Measurements from ENCODE around the gene POU2AF1.

The POU2AF1 gene

DNA sequence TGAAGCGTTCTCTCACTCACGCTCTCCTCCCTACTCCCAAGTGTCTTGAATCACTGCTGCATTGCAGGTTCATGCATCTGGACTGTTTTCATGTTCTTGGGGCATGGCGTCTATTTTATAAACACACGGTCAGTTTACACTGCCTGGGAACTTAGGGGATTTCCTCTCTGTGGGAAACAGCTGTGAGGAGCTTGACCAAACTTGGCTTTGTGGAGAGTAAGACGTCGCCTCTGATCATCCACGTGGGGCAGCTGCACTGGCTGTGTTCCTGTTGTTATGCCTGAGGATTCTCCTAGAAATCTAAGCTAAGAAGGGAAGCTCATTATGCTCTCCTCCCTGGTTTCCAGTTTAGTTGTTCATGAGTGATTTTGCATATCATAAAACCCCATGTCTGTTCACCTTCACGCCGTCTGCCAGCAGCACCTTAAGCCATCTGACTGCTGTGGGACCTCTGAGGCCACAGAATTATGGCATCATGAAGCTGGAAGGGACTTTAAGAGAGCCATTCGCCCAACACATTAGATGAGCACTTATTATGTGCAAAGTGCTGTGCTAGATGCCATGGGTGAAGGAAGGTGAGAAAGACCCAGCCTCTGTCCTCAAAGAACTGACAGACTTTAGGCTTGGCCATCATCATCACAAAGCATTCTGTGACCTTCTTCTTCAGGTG is 38.8 kb upstream of the POU2AF1 start:
- no peak overlapping the region for H3K27ac ChIP-seq (ENCODE audit: low read depth, low read length)
- H3K4me1 ChIP-seq (ENCODE audit: control insufficient read depth, insufficient read depth, low read length): no peaks in the 10 kb centered on the region
- H3K9ac ChIP-seq (ENCODE audit: low read length): no peak overlapping the region
- no peaks in the 10 kb centered on the region for H3K9me3 ChIP-seq (ENCODE audit: control insufficient read depth, insufficient read depth, low read depth, low read length)
- H3K4me3 ChIP-seq (ENCODE audit: low read depth, low read length): no peak overlapping the region
- no peaks in the 10 kb centered on the region for H3K36me3 ChIP-seq (ENCODE audit: control insufficient read depth, insufficient read depth, low read length)
- H3K27me3 ChIP-seq (ENCODE audit: control insufficient read depth, insufficient read depth, low read length): no peaks in the 10 kb centered on the region

DNA sequence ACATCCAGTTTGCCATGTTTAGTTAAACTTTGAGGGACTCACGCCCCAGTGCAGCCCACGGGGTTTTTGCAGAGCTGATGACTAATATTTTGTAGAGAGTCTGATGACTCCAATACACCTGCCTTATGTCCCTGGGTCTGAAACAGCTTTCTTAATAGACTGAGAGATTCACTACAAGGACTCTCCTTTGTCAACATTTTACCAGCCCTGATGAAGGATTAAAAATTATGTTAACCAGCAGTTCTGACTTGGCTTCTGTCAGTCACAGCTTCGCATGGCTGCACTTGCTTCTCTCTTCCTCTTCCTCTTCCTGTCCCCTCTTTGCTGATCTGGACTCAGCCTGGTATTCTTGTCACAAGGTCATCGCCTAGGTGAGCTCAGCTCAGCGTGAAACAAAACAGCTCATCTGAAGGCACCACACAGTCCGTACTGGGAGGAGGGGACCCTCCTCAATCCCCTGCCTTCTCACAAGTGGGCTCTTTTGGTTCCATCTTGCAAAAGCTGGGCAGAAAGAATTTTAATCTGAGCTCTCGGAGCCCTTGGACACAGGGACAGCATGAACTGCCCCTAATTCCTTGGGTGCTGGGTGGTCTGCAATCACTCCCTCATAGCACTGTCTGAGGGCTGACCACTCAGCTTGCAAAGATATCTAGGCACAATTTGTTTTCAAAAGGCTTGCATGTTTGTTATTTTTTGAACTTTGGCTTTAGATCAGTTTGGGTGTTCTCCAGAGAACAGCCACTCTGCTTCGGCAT is 38.1 kb upstream of the POU2AF1 start:
- H3K9ac ChIP-seq (ENCODE audit: low read length): no peak overlapping the region
- no peak overlapping the region for H3K27ac ChIP-seq (ENCODE audit: low read depth, low read length)
- no peaks in the 10 kb centered on the region for H3K9me3 ChIP-seq (ENCODE audit: control insufficient read depth, insufficient read depth, low read depth, low read length)
- no peak overlapping the region for H3K4me3 ChIP-seq (ENCODE audit: low read depth, low read length)
- no peaks in the 10 kb centered on the region for H3K27me3 ChIP-seq (ENCODE audit: control insufficient read depth, insufficient read depth, low read length)
- H3K36me3 ChIP-seq (ENCODE audit: control insufficient read depth, insufficient read depth, low read length): no peaks in the 10 kb centered on the region
- H3K4me1 ChIP-seq (ENCODE audit: control insufficient read depth, insufficient read depth, low read length): no peaks in the 10 kb centered on the region

DNA sequence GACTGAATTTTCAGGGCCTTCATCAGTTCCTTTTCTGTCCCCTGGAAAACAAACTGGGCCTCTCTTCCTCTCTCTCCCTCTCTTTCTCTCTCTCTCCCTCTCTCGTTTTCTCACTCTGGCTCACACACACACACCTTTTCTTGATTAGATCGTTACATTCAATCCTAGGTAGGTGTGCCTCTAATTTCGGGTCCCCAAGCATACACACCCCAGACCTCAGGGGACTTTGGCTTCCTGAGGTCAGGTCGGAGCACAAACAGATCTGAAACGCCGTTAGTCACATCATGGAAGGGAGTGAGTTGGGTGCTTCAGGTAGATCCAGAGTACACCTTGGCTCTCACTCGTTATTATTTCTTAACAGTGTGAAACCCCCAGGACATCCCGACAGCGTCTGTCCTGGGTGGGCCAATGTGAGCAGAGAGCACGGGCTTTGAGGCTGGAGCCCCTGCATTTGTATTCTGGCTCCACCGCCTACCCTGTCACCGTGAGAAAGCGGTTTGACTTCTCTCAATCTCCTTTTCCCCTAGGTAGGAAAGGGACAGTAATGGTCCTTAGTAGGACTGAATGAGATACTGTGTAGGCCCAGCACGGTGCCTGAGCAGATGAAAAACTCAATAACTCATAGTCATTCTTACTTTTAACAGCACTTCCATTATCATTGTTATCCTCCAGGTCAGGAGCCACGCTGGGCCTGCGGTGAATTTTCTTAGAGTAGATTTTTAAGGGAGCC is 37.3 kb upstream of the POU2AF1 start:
- H3K27me3 ChIP-seq (ENCODE audit: control insufficient read depth, insufficient read depth, low read length): no peaks in the 10 kb centered on the region
- H3K4me1 ChIP-seq (ENCODE audit: control insufficient read depth, insufficient read depth, low read length): no peaks in the 10 kb centered on the region
- no peaks in the 10 kb centered on the region for H3K36me3 ChIP-seq (ENCODE audit: control insufficient read depth, insufficient read depth, low read length)
- no peak overlapping the region for H3K27ac ChIP-seq (ENCODE audit: low read depth, low read length)
- H3K4me3 ChIP-seq (ENCODE audit: low read depth, low read length): no peak overlapping the region
- no peaks in the 10 kb centered on the region for H3K9me3 ChIP-seq (ENCODE audit: control insufficient read depth, insufficient read depth, low read depth, low read length)
- H3K9ac ChIP-seq (ENCODE audit: low read length): no peak overlapping the region

DNA sequence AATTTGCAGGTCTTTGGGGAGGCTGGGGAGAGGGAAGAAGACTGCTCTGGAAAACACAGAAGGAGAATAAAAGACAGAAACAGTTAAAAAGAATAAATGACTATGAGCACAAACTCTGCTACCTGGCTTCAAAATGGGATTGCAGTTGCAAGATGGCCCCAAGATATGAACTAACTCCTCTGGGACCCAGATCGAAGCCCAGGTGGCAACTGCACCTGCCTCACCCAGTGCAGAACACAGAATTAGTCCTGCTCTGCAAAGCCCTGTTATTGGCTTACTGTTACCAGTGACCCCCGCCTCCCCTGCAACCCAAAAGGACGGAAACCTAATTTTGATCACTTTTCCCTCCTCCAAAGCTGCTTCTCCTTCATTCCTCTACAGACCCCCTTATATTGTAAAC is 35.9 kb upstream of the POU2AF1 start:
- H3K9me3 ChIP-seq (ENCODE audit: control insufficient read depth, insufficient read depth, low read depth, low read length): no peaks in the 10 kb centered on the region
- no peak overlapping the region for H3K9ac ChIP-seq (ENCODE audit: low read length)
- H3K27me3 ChIP-seq (ENCODE audit: control insufficient read depth, insufficient read depth, low read length): no peaks in the 10 kb centered on the region
- no peak overlapping the region for H3K27ac ChIP-seq (ENCODE audit: low read depth, low read length)
- H3K36me3 ChIP-seq (ENCODE audit: control insufficient read depth, insufficient read depth, low read length): no peaks in the 10 kb centered on the region
- no peaks in the 10 kb centered on the region for H3K4me1 ChIP-seq (ENCODE audit: control insufficient read depth, insufficient read depth, low read length)
- no peak overlapping the region for H3K4me3 ChIP-seq (ENCODE audit: low read depth, low read length)

DNA sequence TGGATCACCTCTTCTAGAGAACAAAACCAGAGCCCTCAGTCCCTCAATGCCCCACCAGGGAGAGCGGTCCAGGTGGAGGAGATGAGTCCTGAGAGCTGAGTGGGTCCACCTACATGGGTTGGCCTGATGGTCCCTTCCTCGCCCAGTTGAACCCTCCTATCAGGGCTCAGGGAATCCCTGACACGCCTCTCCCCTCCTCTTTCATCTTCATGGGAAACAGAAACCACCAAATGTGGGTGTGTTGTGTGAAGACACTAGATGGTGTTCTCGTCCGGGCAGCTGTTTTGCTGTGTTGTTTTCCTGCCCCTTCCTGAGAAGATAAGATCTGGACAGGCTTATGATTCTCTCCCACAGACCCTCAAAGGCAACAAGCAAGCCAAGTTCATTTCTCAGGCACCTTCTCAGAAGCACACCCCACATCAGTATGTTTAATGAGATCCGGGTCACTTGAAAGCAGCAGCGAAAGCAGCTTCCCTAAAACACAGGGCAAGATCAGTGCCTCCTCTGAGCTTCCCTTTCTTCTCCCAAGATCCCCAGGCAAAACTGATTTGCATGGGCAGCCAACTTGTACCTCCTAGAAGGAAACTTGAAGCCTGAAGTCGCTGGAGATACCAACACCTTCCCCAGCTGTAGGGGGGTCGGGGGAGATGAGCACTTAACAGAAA is 35.3 kb upstream of the POU2AF1 start:
- Histone ChIP-seq H3K36me3 (ENCODE audit: control insufficient read depth, insufficient read depth, low read length) (no peaks in the 10 kb centered on the region), H3K4me3 (ENCODE audit: low read depth, low read length) (no peak overlapping the region)

DNA sequence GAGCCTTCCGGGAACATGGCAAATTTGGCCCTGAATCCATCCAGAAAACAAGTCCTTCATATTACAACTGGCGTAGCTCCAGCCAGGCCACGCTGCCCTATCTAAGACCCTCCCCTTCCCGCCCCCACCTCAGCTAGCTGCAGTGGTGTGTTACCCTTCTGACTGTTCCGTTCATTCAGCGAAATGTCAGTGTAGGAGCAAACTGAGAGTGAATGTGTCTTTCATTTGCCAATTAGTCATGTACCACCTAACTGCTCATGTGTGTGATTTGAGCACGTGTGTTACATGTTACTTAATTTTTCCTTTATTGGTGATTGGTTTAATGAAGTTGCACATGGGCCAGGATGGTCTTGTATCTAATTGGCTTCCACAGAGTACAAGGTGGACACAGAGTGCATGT is 34.8 kb upstream of the POU2AF1 start:
- Histone ChIP-seq H3K4me1 (ENCODE audit: control insufficient read depth, insufficient read depth, low read length) (no peaks in the 10 kb centered on the region), H3K9me3 (ENCODE audit: control insufficient read depth, insufficient read depth, low read depth, low read length) (no peaks in the 10 kb centered on the region), H3K27ac (ENCODE audit: low read depth, low read length) (no peak overlapping the region), H3K4me3 (ENCODE audit: low read depth, low read length) (no peak overlapping the region), H3K36me3 (ENCODE audit: control insufficient read depth, insufficient read depth, low read length) (no peaks in the 10 kb centered on the region), H3K9ac (ENCODE audit: low read length) (no peak overlapping the region), H3K27me3 (ENCODE audit: control insufficient read depth, insufficient read depth, low read length) (no peaks in the 10 kb centered on the region)

More for the DNA sequence above, 35.3 kb upstream of the POU2AF1 start:
- no peak overlapping the region for H3K27ac ChIP-seq (ENCODE audit: low read depth, low read length)
- no peaks in the 10 kb centered on the region for H3K9me3 ChIP-seq (ENCODE audit: control insufficient read depth, insufficient read depth, low read depth, low read length)
- no peaks in the 10 kb centered on the region for H3K27me3 ChIP-seq (ENCODE audit: control insufficient read depth, insufficient read depth, low read length)
- H3K4me1 ChIP-seq (ENCODE audit: control insufficient read depth, insufficient read depth, low read length): no peaks in the 10 kb centered on the region
- no peak overlapping the region for H3K9ac ChIP-seq (ENCODE audit: low read length)

DNA sequence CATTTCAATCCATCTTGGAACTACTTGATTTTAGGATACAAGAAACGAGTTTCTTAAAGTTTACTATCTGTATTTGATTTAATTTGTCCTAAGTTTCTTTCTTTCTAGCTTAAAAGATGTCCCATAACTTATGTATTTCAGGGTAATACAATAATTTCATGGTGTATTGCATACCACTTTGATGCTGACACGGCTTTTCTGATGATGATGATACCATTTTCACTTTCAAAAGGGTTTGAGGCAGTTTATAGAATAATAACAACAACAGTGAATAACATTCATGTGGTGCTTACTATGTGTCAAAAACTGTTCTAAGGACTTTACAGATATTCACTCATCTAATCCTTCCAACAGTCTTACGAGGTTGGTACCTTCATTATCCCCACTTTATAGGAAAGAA is 33.2 kb upstream of the POU2AF1 start:
- Histone ChIP-seq H3K4me1 (ENCODE audit: control insufficient read depth, insufficient read depth, low read length) (no peaks in the 10 kb centered on the region), H3K27ac (ENCODE audit: low read depth, low read length) (no peak overlapping the region), H3K36me3 (ENCODE audit: control insufficient read depth, insufficient read depth, low read length) (no peaks in the 10 kb centered on the region), H3K9me3 (ENCODE audit: control insufficient read depth, insufficient read depth, low read depth, low read length) (no peaks in the 10 kb centered on the region), H3K4me3 (ENCODE audit: low read depth, low read length) (no peak overlapping the region), H3K27me3 (ENCODE audit: control insufficient read depth, insufficient read depth, low read length) (no peaks in the 10 kb centered on the region), H3K9ac (ENCODE audit: low read length) (no peak overlapping the region)

DNA sequence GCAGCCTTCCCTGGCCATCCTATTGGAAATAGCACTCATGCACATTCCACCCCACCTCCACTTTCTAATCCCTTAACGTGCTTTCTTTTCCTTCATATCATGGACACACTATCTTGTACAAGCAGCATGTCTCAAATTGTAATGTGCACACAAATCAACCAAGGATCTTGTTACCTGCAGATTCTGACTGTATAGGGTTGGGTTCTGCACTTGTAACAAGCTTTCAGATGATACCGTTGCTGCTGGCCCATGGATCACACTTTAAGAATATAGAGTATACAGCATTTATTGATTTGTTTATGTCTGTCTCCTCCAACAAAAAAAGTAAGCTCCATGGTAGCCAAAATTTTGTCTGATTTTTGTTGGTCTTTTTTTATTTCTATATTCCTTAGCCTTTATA is 32.4 kb upstream of the POU2AF1 start:
- Histone ChIP-seq H3K27ac (ENCODE audit: low read depth, low read length) (no peak overlapping the region), H3K4me1 (ENCODE audit: control insufficient read depth, insufficient read depth, low read length) (no peaks in the 10 kb centered on the region), H3K4me3 (ENCODE audit: low read depth, low read length) (no peak overlapping the region), H3K36me3 (ENCODE audit: control insufficient read depth, insufficient read depth, low read length) (no peaks in the 10 kb centered on the region), H3K9me3 (ENCODE audit: control insufficient read depth, insufficient read depth, low read depth, low read length) (no peaks in the 10 kb centered on the region), H3K9ac (ENCODE audit: low read length) (no peak overlapping the region), H3K27me3 (ENCODE audit: control insufficient read depth, insufficient read depth, low read length) (no peaks in the 10 kb centered on the region)

DNA sequence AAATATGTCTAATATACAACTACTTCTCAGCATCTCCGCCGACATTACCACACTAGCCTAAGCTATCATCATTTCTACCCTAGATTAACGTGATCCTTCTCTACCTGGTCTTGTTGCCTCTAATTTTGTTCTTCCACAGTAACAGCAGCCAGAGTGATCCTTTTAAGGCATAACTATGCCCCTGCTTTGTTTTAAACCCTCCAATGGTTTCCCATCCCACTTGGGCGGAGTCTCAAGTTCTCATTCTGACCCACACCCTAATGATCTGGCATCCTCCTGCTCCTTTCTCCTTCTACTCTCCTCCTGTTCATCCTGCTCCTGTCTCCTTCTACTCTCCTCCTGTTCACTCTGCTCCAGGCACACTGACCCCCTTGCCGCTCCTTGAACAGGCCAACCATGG is 31.9 kb upstream of the POU2AF1 start:
- Histone ChIP-seq H3K36me3 (ENCODE audit: control insufficient read depth, insufficient read depth, low read length) (no peaks in the 10 kb centered on the region), H3K27me3 (ENCODE audit: control insufficient read depth, insufficient read depth, low read length) (no peaks in the 10 kb centered on the region)

DNA sequence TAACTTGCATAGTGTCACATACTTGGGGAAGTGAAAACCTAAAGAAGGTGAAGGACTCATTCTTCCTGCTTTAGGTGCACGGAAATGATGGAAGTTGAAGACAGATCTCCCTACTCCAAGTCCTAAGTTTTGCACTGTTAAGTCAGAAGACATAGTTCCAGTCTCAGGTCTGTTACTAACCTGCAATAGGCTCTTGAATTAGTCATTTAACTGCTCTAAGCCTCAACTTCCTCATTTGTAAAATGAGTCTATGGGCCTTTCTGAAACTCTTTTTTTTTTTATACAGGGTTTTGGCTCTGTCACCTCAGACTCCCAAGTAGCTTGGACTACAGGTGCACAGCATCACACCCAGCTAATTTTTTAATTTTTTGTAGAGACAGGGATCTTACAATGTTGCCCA is 30.8 kb upstream of the POU2AF1 start:
- H3K9ac ChIP-seq (ENCODE audit: low read length): no peak overlapping the region

More for the DNA sequence above, 31.9 kb upstream of the POU2AF1 start:
- H3K4me1 ChIP-seq (ENCODE audit: control insufficient read depth, insufficient read depth, low read length): no peaks in the 10 kb centered on the region
- H3K9me3 ChIP-seq (ENCODE audit: control insufficient read depth, insufficient read depth, low read depth, low read length): no peaks in the 10 kb centered on the region
- H3K9ac ChIP-seq (ENCODE audit: low read length): no peak overlapping the region
- no peak overlapping the region for H3K27ac ChIP-seq (ENCODE audit: low read depth, low read length)
- no peak overlapping the region for H3K4me3 ChIP-seq (ENCODE audit: low read depth, low read length)

More for the DNA sequence above, 30.8 kb upstream of the POU2AF1 start:
- Histone ChIP-seq H3K9me3 (ENCODE audit: control insufficient read depth, insufficient read depth, low read depth, low read length) (no peaks in the 10 kb centered on the region), H3K4me1 (ENCODE audit: control insufficient read depth, insufficient read depth, low read length) (no peaks in the 10 kb centered on the region), H3K27me3 (ENCODE audit: control insufficient read depth, insufficient read depth, low read length) (no peaks in the 10 kb centered on the region), H3K27ac (ENCODE audit: low read depth, low read length) (no peak overlapping the region), H3K4me3 (ENCODE audit: low read depth, low read length) (no peak overlapping the region), H3K36me3 (ENCODE audit: control insufficient read depth, insufficient read depth, low read length) (no peaks in the 10 kb centered on the region)
